Ramos (cell line): ENCODE data around the gene GAA.
"Not testable (repeated sequence)": the region's sequence is repeated elsewhere in the genome, so short reads cannot be mapped to it uniquely, and the experiment has no call there.

ENCODE experiments used
- in situ Hi-C: fragments of 300-500 bp; cut with MboI; formaldehyde crosslinking; loops from one replicate; pipeline ENCODE4 v1.14.3; 2022; ENCODE audit warnings: low sequenced_read_pairs; ENCODE audit not compliant: unreplicated experiment

The GAA gene

GRCh38 chr17:80082403-80083135, 18.8 kb upstream of the GAA start:
- in situ Hi-C loops, result no loop called here

- in situ Hi-C loops, result no loop called here
Measured at GRCh38 chr17:80083136-80083661, 18.2 kb upstream of the GAA start.

DNA sequence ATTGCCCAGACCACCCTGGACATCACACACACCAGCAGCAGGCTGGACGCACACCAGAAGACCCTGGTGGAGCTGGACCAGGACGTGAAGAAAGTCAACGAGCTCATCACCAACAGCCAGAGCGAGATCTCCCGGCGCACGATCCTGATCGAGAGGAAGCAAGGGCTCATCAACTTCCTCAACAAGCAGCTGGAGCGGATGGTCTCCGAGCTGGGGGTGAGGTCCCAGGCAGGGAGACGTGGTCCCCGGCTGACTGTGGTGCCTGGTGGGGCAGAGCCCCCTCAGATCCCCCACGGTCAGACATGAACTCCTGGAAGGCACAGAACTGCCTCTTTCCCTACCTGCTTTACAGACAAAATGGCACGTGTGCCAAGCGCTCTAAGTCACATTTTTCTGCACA, 16.6 kb upstream of the GAA start:
- in situ Hi-C loops, result no loop called here

DNA sequence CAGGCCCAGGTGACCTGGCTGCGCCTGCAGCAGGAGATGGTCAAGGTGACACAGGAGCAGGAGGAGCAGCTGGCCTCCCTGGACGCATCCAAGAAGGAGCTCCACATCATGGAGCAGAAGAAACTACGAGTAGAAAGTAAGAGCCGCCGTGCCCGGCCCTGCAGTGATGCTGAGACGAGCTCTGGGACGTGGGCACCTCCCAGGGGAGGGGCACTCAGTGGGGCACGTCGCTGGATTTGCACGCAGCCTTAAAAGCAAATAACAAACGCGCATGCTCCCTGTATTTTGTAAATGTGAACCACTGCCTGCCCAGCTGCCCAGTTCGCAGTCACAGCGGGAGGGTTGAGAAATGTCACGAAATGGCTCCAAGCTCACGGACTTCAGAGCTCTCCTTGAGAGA, 15.3 kb upstream of the GAA start:
- in situ Hi-C loops, result no loop called here

DNA sequence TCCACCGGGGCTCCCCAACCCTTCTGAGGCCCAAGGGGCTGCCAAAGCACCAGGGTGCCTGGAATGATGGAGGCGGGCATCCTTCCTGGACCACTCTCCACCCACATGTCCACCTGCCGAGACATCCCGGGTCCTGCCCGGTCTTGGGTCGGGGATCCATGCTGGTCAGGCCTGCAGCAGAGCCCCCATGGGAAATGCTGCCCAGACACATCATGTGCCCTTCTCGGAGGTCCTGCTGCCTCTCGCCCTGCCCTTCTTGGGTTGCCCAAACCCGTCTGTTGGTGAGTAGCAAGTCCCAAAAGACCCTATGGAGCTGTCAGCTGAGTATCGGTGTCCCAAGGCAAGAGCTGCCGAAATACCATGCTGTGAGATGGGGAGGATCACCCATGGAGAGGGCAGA, 14.8 kb upstream of the GAA start:
- in situ Hi-C loops, result no loop called here

- in situ Hi-C loops, result no loop called here
Measured at GRCh38 chr17:80087346-80088265, 13.8 kb upstream of the GAA start.

DNA sequence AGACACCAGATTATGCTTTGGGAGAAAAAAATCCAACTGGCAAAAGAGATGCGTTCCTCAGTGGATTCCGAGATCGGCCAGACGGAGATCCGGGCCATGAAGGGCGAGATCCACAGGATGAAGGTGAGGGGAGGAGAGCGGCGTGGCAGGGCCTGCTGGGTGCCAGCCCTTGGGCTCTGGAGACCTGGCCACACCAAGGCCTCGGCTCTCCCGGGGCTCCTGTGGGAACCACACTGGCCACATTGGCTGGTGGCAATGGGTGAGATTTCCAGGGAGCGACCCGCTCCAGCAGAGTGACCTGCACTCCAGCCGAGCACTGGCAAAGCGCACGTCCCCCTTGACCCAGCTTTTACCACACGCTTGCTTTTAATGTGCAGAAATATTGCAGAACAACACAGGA, 11.6 kb upstream of the GAA start:
- in situ Hi-C loops, result no loop called here

DNA sequence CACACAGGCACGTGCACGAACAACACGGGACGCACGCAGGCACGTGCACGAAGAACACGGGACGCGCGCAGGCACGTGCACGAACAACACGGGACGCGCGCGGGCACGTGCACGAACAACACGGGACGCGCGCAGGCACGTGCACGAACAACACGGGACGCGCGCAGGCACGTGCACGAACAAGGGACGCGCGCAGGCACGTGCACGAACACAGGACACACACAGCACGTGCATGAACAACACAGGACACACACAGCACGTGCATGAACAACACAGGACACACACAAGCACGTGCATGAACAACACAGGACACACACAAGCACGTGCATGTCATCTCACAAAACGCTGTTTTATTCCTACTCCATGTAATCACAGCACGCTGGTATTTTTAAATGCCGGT, 11.2 kb upstream of the GAA start:
- in situ Hi-C loops, result not testable (repeated sequence)

DNA sequence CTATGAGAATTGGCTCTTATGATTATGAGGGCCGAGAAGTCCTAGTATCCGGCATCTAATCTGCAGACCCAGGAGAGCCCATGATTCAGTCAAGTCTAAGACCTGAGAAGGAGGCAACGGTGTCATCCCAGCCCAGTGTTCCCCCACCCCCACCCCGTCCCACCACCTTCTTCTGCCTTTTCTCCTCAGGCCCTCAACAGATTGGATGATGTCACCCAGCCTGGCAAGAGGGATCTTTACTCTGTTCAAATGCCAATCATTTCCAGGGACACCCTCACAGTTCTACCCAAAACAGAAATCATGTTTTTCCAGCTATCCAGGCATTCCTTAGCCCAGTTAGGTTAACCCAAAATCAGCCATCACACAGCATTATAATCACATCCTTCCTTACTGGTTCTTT, 10.0 kb upstream of the GAA start:
- in situ Hi-C loops, result no loop called here

DNA sequence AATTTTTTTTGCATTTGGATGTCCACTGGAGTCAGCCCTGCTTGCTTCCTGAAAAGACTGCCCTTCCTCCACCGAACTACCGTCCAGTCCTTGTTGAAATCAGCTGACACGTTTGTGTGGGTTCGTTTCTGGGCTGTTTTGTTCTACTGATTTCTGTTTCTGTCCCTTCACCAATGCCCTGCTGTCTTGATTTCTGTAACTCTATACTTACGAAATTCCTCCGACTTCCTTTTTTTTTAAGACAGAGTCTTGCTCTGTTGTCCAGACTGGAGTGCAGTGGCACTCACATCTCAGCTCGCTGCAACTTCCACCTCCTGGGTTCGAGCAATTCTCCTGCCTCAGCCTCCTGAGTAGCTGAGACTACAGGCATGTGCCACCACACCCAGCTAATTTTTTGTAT, 8.4 kb upstream of the GAA start:
- in situ Hi-C loops, result no loop called here

DNA sequence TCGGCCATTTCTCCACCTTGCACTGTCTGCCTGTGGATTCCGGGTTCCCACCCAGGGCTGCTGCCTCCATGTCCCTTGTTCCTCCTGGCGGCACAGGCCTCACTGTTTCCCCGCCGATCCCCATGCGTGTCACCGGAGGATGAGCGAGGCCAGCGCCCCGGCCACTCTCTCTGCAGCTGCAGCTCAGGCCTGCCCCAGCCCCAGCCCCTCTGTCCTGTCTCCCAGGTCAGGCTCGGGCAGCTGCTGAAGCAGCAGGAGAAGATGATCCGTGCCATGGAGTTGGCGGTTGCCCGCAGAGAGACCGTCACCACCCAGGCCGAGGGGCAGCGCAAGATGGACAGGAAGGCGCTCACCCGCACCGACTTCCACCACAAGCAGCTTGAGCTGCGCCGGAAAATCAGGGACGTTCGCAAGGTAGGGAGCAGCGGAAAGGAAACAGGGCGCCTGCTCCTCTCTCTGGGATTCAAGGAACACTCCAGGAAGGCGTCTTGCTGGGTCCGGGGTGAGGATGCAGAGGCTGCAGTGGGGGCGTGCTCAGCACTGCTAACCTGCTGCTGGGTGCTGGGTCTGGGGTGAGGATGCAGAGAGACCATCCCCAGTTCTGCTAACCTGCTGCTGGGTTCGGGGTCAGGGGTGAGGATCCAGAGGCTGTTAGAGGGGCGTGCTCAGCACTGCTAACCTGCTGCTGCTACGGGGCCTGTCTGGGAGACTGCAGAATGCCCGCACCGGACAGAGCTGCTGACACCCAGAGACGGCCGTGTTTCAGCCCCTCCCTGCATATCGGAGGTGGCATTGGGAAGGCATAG, 6.1 kb upstream of the GAA start:
- in situ Hi-C loops, result no loop called here

DNA sequence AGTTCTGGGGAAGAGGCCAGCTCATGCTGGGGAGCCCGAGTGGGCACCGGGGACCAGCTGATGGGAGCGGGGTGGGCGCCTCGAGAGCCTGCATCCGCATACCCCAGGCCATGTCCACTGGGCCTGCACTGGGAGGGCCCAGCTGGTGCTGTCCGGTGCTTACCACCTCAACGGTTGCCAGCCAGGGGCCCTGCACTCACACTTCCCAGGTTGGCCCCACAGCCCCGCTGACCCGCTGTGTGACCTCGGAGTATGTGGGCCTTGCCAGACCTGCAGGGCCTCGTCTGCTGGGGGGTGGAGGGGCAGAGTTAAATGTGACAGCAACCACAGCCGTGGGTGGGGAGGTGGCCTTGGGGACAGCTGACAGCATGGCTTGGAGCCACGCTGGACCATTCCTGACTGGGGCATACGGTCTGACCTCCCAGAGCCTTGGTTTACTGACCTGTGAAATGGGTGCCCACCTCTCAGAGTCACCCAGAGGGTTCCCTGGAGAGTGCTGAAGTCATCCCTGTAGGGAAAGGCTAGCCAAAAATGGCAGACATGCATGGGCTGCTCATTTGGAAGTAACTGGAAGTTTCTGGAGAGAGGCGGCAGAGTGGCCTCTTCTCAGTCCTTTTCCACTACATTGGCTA, 5.4 kb upstream of the GAA start:
- in situ Hi-C loops, result no loop called here

DNA sequence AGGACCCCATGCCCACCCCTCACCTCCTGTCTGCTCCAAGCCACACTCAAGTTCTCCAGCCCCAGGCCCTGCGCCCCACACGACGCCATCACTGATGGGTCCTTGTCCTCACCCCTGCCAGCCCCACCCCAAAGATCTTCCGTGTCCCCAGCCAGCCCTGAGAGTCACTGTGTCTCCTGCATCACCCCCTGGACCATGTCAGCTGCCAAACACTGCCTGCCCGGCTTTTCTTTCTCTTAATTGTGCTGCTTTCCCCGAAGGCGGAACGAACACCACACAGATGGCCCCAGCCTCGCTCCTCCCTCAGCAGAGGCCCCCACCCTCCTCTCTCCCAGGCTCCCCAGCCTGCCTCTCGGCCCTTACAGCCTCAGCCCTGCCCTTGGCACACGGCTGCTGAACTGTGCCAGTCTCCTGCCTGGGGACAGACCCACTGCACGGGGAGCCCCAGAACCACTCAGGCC, 4.8 kb upstream of the GAA start:
- in situ Hi-C loops, result no loop called here

GRCh38 chr17:80097127-80097621, 4.2 kb upstream of the GAA start:
- in situ Hi-C loops, result no loop called here

DNA sequence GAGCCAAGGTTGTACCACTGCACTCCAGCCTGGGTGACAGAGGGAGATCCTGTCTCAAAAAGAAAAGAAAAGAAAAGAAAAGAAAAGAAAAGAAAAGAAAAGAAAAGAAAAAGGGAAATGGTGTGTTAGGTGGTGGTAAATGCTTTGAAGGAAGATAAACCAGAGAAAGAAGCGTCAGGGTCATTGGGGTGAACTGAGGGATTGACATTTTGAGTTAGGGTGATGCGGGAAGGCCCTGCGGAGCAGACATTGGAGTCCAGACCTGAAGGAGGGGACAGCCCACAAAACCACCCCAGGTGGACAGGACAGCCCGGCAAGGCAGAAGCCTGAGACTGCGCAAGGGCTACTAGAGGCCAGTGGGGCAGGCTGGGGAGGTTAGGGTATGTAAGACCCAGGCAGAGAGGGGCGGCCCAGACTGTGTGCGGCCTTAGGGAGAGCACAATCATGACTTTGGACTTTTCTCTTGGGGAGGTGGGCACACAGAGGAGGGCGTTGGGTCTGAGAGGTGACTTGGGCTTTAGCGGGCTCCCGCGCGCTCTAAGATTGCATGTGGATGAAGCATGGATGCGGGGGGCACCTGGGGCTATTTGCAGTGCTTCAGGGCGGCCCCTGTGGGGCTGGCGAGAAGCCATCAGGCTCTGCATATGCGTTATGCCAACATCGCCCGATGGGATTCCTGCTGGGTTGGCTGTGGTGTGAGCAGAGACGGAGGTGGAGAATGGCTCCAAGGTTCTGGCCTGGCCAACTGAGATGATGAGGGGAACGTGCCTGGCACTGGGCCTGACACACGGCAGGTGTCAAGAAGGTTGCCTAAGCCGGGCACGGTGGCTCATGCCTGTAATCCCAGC, 3.3 kb upstream of the GAA start:
- in situ Hi-C loops, result no loop called here

- in situ Hi-C loops, result no loop called here
Measured at GRCh38 chr17:80099291-80100034, 1.9 kb upstream of the GAA start.

- in situ Hi-C loops, result no loop called here
Measured at GRCh38 chr17:80100035-80100323, 1.4 kb upstream of the GAA start.

GRCh38 chr17:80101946-80102663, 724 bp downstream of the GAA start:
- in situ Hi-C loops, result no loop called here
